ENCODE measurements around the gene MYOT. TPM values are rescaled to one million over a fixed set of nuclear protein-coding genes. Genes with fewer than 3 reads are reported as not detected.

MYOT gene
- total RNA-seq, 1 experiment from 2014 or later = not detected

DNA sequence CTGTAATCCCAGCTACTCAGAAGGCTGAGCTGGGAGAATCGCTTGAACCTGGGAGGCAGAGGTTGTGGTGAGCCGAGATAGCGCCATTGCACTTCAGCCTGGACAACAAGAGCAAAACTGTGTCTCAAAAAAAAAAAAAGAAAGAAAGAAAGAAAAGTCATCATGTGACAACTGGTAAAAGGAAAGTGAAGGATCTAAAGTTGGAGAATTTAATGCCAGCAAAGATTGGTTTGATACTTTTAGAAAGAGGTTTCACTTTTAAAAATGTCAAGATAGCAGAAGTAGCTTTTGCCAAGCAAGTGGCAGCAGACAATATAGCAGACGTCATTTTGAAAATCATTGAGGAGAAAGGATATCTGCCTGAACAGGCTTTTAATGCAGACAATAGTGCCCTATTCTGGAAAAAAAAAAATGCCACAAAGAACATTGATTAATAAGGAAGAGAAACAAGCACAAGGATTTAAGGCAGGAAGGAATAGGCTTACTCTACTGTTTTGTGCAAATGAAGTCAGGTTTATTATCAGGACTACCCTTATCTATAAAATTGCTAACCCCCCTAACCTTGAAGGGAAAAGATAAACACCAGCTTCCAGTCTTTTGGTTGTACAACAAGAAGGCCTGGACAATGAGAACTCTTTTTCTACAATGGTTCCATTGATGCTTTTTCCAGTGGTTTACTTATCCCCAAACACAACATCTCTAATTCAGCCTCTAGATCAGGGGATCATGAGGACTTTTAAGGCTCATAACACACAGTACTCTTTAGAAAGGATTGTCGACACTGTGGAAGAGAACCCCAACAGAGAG lies 33.6 kb downstream of the MYOT start:
- no peak for DNase-seq (ENCODE audit: low read depth)

DNA sequence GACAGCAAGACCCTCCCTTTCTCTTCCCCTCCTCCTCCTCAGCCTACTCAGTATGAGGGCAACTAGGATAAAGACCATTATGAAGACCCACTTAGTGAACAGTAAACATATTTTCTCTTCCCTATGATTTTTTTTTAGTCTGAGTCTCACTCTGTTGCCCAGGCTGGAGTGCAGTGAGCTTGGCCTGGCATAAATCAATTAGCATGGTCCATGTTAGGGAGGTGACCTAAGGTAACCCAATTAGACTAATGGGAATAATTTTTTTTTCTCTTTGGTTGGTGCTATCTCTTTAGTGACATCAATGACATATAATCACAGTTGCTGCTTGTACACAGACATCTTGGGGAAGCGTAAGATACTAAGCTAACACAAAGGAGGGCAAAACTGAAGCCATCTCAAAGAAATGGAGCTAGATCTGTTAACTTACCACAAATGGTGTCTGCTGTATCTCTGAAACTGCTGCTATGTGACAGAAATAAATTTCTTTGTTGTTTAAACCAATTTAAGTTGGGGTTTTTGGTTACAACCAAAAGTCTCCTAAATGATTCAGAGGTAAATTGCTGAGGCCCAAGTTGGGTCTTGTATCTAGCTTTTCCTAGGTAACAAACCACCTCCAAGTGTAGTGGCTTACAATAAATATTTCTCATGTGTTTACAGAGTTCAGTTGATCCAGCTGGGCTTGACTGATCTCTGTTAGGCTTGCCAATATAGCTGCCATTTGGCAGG lies 34.9 kb downstream of the MYOT start:
- no peak for DNase-seq (ENCODE audit: low read depth)

DNA sequence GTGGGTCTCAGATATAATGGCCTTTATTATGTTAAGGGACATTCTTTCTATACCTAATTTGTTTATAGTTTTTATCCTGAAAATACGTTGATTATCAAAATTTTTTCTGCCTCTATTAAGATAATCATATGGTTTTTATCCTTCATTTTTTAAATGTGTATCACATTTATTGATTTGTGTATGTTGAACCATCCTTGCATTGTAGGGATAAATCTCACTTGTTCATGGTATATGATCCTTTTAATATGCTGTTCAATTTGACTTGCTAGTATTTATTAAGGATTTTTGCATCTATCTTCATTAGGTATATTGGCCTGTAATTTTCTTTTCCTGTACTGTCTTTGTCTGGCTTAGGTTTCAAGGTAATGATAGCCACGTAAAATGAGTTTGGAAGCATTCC lies 47.1 kb downstream of the MYOT start:
- DNase-seq (ENCODE audit: low read depth) = no peak

DNA sequence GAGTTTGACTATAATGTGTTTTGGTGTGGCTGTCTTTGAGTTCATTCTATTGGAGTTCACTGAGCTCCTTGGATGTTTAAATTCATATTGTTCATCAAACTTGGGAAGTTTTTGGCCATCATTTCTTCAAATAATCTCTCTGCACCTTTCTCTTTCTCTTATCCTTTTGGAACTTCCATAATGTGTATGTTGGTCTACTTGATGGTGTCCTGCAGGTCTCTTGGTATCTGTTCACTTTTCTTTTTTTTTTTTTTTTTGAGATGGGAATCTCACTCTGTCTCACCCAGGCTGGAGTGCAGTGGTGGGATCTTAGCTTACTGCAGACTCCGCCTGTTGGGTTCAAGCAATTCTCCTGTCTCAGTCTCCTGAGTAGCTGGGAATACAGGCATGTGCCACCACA lies 49.3 kb downstream of the MYOT start:
- DNase-seq (ENCODE audit: low read depth) = no peak

DNA sequence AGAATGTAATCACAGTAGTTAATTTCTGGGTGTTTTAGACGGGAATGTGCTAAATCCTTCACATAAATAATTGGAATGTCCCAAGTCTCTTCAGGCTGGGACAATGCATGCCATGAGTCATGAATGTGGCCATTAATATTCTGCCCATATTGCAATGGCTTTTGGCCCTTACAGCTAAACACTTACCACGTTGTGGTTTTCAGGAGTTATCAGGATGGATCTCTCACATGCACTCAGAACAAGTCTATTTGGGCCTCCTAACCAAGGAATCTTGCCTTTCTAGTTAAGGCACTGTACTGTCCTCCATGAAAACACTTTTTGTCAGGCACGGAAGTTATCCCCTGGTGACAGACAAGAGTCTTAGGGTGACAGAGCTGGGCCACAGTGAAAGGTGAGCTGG lies 54.3 kb downstream of the MYOT start:
- peak; percentile 40 for DNase-seq (ENCODE audit: low read depth)

DNA sequence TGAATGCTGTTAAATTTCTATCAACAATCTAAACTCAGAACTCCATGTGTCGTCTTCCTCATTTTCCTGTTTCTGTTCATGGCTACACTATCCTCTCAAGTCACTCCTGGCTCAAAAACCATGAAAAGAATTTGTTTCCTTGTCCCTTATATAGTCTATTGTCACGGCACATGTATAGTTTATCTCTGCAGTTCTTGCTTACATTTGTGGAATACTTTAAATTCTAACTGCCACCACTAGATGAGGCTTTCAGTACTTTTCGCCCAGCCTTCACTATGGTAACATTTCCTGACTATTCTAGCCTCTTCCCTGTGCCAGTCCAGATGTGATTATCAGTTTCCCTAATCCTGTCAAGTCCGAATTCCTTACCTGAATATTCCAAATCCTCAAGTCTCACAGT lies 56.2 kb downstream of the MYOT start:
- no peak for DNase-seq (ENCODE audit: low read depth)

DNA sequence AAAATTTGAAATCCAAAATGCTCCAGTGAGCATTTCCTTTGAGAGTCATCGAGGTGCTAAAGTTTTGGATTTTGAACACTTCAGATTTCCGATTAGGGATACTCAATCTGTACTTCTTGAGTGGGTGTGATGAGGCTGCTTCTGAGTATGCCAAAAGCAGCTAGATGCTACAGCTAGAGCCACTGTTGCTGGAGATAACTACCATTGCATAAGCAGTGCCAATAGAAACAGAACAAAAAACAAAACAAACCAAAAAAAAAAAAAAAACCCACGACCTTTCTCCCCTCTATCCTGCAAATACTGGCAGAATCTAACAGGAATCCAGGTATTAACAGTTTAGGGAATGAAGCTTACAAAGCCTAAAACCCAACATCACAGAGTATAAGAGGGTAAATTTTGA lies 65.1 kb downstream of the MYOT start:
- no peak for DNase-seq (ENCODE audit: low read depth)

DNA sequence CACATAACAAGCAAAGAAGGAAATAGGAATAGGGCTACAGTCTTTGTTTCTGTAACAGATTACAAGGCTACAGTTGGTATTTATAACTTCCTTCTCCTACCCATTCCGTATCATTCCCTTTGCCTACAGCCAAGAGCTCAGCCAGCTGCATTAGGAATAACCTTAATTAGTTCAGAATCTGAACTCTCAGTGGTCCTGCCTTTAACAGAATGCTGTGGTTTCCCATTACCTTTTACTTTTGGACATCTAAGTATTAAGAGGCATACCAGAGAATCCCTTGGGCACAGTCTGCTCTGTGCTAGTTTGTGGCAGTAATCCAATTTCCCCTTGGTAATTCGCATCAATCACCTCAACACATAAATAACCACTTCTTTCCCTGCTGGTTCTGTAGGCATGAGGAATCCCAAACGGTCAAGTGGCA lies 65.8 kb downstream of the MYOT start:
- DNase-seq (ENCODE audit: low read depth) = no peak

DNA sequence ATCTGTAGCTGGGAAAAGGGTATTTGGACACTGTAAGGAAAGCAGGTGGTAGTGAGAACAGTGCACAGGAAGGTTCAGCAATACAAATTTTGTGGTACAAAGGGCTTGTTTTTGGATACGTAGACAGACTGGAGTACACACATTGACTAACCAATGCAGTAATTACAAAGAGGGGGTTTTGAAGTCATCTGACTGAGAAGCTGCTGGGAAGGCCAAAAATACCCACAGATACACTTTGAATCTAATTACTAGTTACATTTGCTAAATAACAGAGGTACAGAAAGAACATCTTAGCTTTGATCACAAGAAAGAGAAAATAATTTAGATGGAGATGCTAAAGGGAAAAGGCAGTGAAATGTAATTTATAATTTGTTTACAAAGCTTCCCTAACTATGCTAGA lies 67.5 kb downstream of the MYOT start:
- DNase-seq (ENCODE audit: low read depth) = no peak

DNA sequence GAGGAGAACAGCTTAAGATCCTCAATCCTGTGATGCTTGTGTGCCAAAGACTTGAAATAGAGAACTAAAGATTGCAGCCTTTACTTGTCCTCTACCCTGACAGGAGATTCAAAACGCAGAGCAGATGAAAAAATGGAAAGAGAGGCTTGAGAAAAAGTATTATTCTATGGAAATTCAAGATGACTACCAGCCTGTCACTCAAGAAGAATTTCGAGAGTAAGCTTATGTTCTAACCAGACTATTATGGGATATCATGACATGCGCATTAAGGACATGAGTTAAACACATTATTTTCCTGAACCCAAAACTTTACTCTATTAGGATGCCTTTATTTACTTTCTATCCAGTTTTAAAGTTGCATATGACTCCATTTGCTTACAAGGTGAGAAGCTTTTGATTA lies 68.0 kb downstream of the MYOT start:
- DNase-seq (ENCODE audit: low read depth) = no peak

Other genes starting within 250 kb of the MYOT start
- gene KLHL3, start 131.8 kb upstream of the MYOT start, total RNA-seq (2014; rRNA removed; shearing (Covaris generic)) = 0.15 and 0.80 TPM in 2 replicates
- gene HNRNPA0, start 113.5 kb upstream of the MYOT start, total RNA-seq (2014; rRNA removed; shearing (Covaris generic)) = 15.0 and 17.4 TPM in 2 replicates
- gene PKD2L2, start 21.6 kb downstream of the MYOT start, total RNA-seq (2014; rRNA removed; shearing (Covaris generic)) = not detected in 2 replicates
- gene FAM13B, start 165.2 kb downstream of the MYOT start, total RNA-seq (2014; rRNA removed; shearing (Covaris generic)) = 10.3 and 26.8 TPM in 2 replicates
- not detected in 2 replicates for gene WNT8A, start 216.2 kb downstream of the MYOT start, total RNA-seq (2014; rRNA removed; shearing (Covaris generic))